DMS153 (cell line): Measurements from ENCODE around the gene DDX19B.
"Not testable (repeated sequence)": the region's sequence is repeated elsewhere in the genome, so short reads cannot be mapped to it uniquely, and the experiment has no call there.

Source experiments
- DNase-seq: peaks from one replicate; lab custom pipeline; 2025; lab: John Stamatoyannopoulos, UW

The DDX19B gene

GRCh38 chr16:70287304-70287971 lies 11.5 kb upstream of the DDX19B start:
- not testable (repeated sequence) for DNase-seq

DNA sequence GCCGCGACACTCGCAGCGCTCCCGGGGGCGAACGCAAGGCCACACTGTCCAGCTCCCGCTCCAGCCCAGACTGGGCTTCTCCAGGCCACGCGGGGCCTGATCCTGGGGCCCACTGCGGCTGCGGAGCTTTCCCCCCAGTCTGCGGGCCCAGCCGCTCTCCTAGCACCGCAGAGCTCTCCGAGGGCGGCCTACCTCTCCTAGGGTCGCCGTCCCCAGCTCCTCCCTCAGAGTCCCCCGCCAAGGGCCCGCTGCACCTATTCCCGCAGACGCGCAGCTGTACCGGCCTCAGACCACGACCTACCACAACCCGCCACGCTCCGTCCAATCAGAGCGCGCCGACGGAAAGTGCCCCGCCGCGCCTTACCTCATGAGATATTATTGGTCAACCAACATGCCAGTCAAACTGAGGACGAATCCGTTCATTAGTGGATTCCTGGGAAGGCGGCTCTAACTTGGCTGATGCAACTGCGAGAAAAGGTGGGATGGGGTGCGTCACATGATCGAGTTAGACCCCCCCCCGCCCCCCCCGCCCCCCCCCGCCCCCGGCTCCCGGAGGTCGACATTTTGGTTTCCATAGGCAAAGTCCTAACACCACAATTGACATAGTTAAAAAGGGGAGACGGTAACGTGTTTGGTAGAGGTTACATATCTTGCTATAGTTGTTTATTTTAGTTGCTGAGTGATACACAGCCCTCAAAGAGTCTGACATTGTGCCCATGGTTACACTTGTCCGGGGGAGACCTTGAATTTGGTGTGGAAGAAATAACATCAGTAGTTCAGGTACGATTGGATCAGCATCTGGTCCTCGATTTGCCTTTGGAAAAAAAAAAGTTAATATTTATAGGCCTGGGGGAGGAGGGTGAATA lies 9.5 kb upstream of the DDX19B start, which contains the start of gene AARS1:
Gene AARS1, minus strand, starts transcription at position 278 of the 866 bp plus-strand sequence. CDS start 6,743 bp downstream, outside the sequence.
- DNase-seq = peak; percentile 99

- DNase-seq = no peak
Measured at GRCh38 chr16:70290949-70291519, 8.0 kb upstream of the DDX19B start.

GRCh38 chr16:70292148-70292547 lies 6.8 kb upstream of the DDX19B start:
- not testable (repeated sequence) for DNase-seq

DNA sequence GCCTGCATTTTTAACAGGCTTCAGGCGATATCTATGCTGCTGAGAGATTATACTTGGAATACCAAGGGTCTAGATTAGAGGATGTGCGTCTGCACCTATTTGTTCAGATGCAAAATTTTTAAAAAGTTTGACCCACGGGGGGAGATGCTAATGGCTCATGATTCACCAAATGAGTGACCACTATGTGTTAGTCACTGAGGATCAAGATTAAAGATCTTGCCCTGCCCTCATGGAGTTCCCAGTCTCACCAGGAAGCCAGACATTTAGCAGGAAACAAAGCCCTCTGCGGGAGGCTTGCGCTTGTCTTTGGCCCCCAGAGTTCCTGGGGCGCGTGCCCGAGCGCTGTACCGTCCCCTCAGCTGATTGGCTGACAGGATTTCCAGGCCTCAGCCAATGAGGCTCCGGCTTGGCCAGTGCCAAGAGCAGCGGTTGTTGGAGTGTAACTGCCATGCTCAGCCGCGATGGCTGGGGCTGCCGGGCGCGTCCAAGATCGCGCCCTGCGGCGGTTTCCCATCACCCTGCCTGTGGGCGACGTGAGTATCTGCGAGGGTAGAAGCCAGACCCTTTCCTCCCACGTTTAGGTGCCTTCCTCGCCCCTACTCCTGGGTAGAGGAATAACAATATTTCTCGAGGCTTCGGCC lies 4.5 kb upstream of the DDX19B start:
- no peak for DNase-seq

GRCh38 chr16:70295634-70296033 lies 3.4 kb upstream of the DDX19B start:
- no peak for DNase-seq

GRCh38 chr16:70301121-70301520 lies 2.1 kb downstream of the DDX19B start:
- no peak for DNase-seq

DNA sequence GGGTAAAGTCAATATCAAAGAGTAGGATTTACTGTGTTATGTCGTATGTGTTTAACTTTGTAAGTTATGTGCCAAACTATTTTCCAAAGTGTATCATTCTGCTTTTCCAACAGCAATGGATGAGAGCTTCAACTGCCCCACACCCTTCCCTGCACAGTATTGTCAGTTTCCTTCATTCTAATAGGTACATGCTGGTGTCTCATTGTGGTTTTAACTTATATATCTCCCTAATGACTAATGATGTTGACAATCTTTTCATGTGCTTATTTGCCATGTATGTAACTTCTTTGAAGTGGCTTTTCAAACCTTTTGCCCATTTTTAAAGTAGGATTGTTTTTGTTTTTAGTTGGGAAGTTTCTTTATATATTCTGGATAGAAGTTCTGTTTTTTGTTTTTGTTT lies 3.8 kb downstream of the DDX19B start:
- no peak for DNase-seq

DNA sequence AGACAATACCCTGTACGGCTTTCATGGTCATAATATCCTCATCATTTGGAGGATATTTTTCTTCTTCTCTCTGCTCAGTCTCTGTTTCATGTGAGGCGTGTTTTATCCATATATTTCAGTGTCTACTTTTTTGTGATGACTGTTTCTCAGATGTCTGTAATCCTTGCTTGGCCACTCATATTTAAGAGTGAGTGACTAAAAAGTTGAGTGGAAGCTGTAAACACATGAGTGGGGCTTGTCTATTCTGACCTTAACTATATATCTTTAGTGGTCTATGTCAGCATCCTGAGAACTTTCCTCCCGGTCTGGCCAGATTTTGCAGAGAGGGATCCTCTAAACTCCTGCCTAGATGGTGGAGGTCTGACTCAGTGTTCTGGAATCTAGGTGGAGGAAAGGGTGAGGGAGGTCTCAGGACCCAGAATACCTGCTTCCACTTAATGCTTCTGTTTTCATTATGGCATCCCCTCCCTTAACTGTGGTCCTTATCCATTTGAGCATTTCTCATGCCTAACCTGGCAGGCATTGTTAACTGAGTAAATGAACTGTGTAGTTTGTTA lies 6.0 kb downstream of the DDX19B start:
- no peak for DNase-seq

- no peak for DNase-seq
Measured at GRCh38 chr16:70306880-70307279, 7.9 kb downstream of the DDX19B start.

- not testable (repeated sequence) for DNase-seq
Measured at GRCh38 chr16:70307726-70308125, 8.7 kb downstream of the DDX19B start.

DNA sequence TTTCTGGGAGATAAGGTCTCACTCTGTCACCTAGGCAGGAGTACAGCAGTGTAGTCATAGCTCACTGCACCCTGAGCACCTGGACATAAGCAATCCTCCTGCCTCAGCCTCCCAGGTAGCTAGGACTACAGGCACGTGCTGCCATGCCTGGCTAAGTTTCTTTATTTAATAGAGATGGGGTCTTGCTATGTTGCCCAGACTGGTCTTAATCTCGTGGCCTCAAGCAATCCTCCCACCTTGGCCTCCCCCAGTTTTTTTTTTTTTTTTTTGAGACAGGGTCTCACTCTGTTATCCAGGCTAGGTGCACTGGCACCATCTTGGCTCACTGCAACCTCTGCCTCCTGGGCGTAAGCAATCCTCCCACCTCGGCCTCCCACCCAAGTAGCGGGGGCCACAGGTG lies 21.1 kb downstream of the DDX19B start:
- no peak for DNase-seq

- no peak for DNase-seq
Measured at GRCh38 chr16:70324998-70325747, 26.2 kb downstream of the DDX19B start.

DNA sequence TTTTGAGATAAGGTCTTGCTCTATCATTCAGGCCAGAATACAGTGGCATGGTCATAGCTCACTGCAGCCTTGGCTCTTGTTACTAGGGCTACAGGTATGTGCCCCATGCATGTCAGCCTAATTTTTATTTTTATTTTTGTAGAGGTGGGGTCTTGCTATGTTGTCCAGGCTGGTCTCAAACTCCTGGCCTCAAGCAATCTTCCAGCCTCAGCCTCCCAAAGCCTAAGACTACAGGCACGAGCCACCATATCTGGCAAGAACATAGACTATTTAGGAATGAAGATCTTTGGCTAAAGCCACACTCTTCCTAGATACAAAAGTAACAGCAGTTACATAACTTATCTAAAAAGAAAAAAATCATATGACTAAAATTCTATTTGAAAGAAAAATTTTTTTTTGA lies 32.1 kb downstream of the DDX19B start:
- no peak for DNase-seq

DNA sequence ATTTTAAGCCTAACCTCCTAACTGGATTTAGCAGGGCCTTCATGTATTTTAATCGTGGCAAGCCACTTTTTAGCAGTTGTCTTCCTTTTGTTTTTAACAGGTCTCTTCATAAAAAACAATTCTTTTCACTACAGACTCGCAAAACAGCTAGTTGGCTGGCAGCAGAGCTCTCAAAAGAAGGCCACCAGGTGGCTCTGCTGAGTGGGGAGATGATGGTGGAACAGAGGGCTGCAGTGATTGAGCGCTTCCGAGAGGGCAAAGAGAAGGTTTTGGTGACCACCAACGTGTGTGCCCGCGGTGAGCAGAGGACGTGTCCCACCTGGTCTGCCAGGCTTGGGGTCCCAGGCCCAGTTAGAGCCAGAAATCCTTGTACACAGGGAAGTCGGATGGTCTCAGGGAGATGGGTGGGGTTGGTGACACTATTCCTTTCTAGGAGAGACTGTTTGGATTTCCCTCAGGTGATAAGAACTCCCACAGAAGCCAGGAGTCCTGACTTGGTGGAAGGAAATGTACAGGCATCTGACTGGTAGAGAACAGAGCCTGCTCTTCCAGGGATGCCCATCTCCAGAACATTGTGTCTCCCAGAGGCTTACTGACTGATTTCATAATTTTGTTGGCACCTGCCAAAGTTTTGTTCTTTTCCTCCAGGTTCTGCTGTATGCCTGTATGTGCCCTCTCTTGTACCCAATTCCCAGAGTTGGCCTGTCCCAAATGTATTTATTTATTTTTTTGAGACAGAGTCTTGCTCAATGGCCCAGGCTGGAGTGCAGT lies 32.8 kb downstream of the DDX19B start:
- no peak for DNase-seq

- DNase-seq = not testable (repeated sequence)
Measured at GRCh38 chr16:70332728-70333127, 33.7 kb downstream of the DDX19B start.

DNA sequence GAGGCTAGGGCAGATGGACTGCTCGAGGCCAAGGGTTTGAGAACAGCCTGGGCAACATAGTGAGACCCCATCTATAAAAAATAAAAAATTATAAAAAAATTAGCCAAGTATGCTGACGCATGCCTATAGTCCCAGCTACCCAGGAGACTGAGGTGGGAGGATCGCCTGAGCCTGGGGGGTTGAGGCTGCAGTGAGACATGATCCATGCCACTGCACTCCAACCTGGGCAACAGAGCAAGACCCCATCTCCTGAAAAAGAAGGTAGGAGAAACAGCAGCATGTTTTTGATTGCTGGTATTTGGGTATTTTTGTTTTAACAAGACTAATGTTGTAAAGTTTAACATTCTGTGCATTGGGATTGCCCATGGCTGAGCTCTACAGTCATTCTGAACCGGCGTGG lies 38.8 kb downstream of the DDX19B start:
- no peak for DNase-seq

DNA sequence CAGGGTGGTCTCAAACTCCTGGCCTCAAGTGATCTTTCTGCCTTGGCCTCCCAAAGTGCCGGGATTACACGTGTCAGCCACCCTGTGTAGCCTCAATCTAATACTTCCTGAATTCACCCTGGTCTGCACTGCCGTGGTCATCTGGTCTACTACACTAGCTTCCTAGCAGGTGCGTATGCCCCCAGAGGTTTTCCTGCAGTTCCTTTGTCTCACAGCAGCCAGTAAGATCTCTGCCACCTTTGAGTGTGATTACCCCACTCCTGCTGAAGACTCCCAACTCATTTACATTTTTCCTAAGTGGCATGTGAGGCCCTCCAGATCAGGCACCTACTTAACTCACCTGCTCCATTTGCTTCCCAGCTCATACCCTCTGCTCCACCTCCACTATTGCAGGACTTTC lies 42.6 kb downstream of the DDX19B start:
- no peak for DNase-seq

DNA sequence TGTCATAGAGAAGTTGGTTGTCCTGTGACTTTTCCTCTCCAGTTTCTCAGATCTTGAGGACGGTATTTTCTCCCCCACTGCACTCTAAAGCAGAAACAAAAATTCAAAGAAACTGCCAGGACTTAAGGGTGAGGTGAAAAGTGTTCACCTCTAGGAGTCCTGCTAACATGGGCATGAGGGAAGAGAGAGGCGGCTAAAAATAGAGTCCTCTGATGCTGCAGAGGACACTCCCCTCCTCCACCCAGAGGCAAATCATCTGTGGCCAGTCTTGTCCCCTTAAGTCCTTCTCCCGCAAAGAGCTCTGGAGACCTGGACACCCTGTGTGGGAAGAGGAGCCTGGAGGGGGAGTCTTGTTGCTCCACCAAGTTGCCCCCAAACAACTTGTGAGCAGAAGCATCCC lies 43.0 kb downstream of the DDX19B start:
- no peak for DNase-seq

GRCh38 chr16:70345840-70346239 lies 46.9 kb downstream of the DDX19B start:
- no peak for DNase-seq

- DNase-seq = no peak
Measured at GRCh38 chr16:70348991-70349390, 50.0 kb downstream of the DDX19B start.
